HepG2 (cell line): Measurements from ENCODE around the gene PPM1H. TPM values are rescaled to one million over a fixed set of nuclear protein-coding genes. Genes with fewer than 3 reads are reported as not detected.

Source experiments
- ADNP ChIP-seq: sonication (generic); formaldehyde crosslinking; IDR thresholded peaks from 2 replicates; pipeline ENCODE4 v1.4.0; 2020; ENCODE audit warnings: missing genetic modification reagents
- ARNT2 ChIP-seq: sonication (generic); formaldehyde crosslinking; IDR thresholded peaks from 2 replicates; pipeline ENCODE4 v1.8.0; 2022; ENCODE audit warnings: mild to moderate bottlenecking, low read depth, missing genetic modification reagents, moderate library complexity
- FOXA1 ChIP-seq, 2 experiments: fragments of 450-650 bp in 1 of 2; sonication (generic) in 1 of 2; formaldehyde crosslinking in 1 of 2; IDR thresholded peaks; 2 replicates each; pipeline versions ENCODE4 v1.4.0 to v1.6.1; 2016 to 2020; ENCODE audit warnings: missing genetic modification reagents in 1 of 2
- ISL2 ChIP-seq: sonication (generic); formaldehyde crosslinking; IDR thresholded peaks from 2 replicates; pipeline ENCODE4 v1.5.0; 2020; ENCODE audit warnings: missing genetic modification reagents
- PAX8 ChIP-seq: sonication (generic); formaldehyde crosslinking; IDR thresholded peaks from 2 replicates; pipeline ENCODE4 v1.8.0; 2022; ENCODE audit warnings: mild to moderate bottlenecking, missing genetic modification reagents, borderline replicate concordance
- POLR2A ChIP-seq, 2 experiments: IDR thresholded peaks; 2 replicates each; pipeline ENCODE4 v1.6.1; 2011; ENCODE audit warnings: low read depth in 2 of 2, low read length in 2 of 2, mild to moderate bottlenecking in 1 of 2, moderate library complexity in 1 of 2; ENCODE audit not compliant: insufficient read depth in 1 of 2
- RFXAP ChIP-seq: sonication (generic); formaldehyde crosslinking; IDR thresholded peaks from 2 replicates; pipeline ENCODE4 v1.4.0; 2020; ENCODE audit warnings: missing genetic modification reagents, borderline replicate concordance
- SOX6 ChIP-seq, 2 experiments: fragments of 450-650 bp in 1 of 2; sonication (generic) in 1 of 2; formaldehyde crosslinking in 1 of 2; IDR thresholded peaks; 2 replicates each; pipeline versions ENCODE4 v1.4.0 to v1.6.1; 2017 to 2020; ENCODE audit warnings: antibody characterized with exemption in 1 of 2, mild to moderate bottlenecking in 1 of 2, missing genetic modification reagents in 1 of 2
- SRSF4 ChIP-seq: fragments of 200-400 bp; formaldehyde crosslinking; IDR thresholded peaks from one replicate; pipeline ENCODE4 v1.6.1; 2018; ENCODE audit warnings: mild to moderate bottlenecking, low read depth, low read length, moderate library complexity; ENCODE audit not compliant: poor library complexity, severe bottlenecking
- ZMYM4 ChIP-seq: sonication (generic); formaldehyde crosslinking; IDR thresholded peaks from 2 replicates; pipeline ENCODE4 v1.8.1; 2023; ENCODE audit warnings: mild to moderate bottlenecking, missing genetic modification reagents
- ZNF883 ChIP-seq: sonication (generic); formaldehyde crosslinking; IDR thresholded peaks from 2 replicates; pipeline ENCODE4 v1.5.1; 2020; ENCODE audit warnings: mild to moderate bottlenecking, missing genetic modification reagents; ENCODE audit errors: not compliant biosample characterization
- polyA plus RNA-seq, 8 experiments: library from polyadenylated mRNA; depleted of rRNA in 3 of 8; stranded (reverse) in 7 of 8; unstranded in 1 of 8; fragments of >200 nt; fragmentation: Illumina TruSeq in 4 of 8; extraction: Trizol in 4 of 8; gene quantifications; 2 replicates each; pipeline versions ENCODE4 v1.2.1 to v1.2.3, GENCODE V29; 2011 to 2016; ENCODE audit warnings: low read depth in 4 of 8, missing spikeins in 1 of 8, mixed read lengths in 1 of 8; ENCODE audit not compliant: insufficient read depth in 1 of 8
- total RNA-seq, 5 experiments: library from RNA; depleted of rRNA; stranded (reverse); fragments of >200 nt; fragmentation: Illumina TruSeq; extraction: Trizol; gene quantifications; 2 replicates each; pipeline ENCODE4 v1.2.3, GENCODE V29; 2016; ENCODE audit warnings: low read depth in 1 of 5
- TF ChIP-seq, protein P1 (sequence below): sonication (generic); formaldehyde crosslinking; IDR thresholded peaks from 2 replicates; pipeline ENCODE4 v1.5.0; 2020; ENCODE audit warnings: missing genetic modification reagents
- TF ChIP-seq, protein P2 (sequence below): sonication (generic); formaldehyde crosslinking; IDR thresholded peaks from 2 replicates; pipeline ENCODE4 v1.5.1; 2020; ENCODE audit warnings: mild to moderate bottlenecking, missing genetic modification reagents, moderate library complexity
- TF ChIP-seq, protein P3 (sequence below): sonication (generic); formaldehyde crosslinking; IDR thresholded peaks from 2 replicates; pipeline ENCODE4 v1.4.0; 2020; ENCODE audit warnings: missing genetic modification reagents
- TF ChIP-seq, protein P4 (sequence below): sonication (generic); formaldehyde crosslinking; IDR thresholded peaks from 2 replicates; pipeline ENCODE4 v1.8.0; 2022; ENCODE audit warnings: missing genetic modification reagents, mild to moderate bottlenecking, inconsistent platforms, borderline replicate concordance
- TF ChIP-seq, protein P5 (sequence below): sonication (generic); formaldehyde crosslinking; IDR thresholded peaks from 2 replicates; pipeline ENCODE4 v1.4.0; 2020; ENCODE audit warnings: mild to moderate bottlenecking, missing genetic modification reagents
- TF ChIP-seq, protein P6 (sequence below): sonication (generic); formaldehyde crosslinking; IDR thresholded peaks from 2 replicates; pipeline ENCODE4 v1.8.0; 2022; ENCODE audit warnings: missing genetic modification reagents, mild to moderate bottlenecking, moderate library complexity, borderline replicate concordance
- TF ChIP-seq, protein P7 (sequence below): sonication (generic); formaldehyde crosslinking; IDR thresholded peaks from 2 replicates; pipeline ENCODE4 v1.4.0; 2020; ENCODE audit warnings: mild to moderate bottlenecking, missing genetic modification reagents

PPM1H gene
- total and polyA plus RNA-seq, 2 of the 13 experiments (the other 11 are each of a cell fraction or from before 2014, with no cell fraction given) = 29.1 to 38.1 TPM

DNA sequence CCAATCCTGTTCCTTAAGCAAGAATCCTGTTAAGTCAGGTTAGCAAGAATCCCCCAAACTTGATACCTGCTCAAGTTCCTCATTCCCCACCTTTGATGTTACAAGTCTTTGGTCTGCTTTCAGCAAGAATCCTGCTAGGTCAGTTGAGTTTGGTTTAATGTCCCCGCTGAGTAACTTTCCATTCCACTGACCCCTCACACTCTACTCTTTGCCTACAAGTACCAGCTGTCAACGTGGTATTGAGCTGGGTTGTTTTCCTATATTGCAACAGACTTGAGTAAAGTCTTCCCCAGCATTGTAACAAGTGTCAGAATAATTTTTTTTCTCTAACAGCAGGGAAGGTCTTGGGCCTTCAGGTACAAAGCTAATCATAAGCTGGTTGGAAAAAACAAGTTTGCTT is 6.3 kb downstream of the PPM1H start (continued):
- TF ChIP-seq, protein P1, sequence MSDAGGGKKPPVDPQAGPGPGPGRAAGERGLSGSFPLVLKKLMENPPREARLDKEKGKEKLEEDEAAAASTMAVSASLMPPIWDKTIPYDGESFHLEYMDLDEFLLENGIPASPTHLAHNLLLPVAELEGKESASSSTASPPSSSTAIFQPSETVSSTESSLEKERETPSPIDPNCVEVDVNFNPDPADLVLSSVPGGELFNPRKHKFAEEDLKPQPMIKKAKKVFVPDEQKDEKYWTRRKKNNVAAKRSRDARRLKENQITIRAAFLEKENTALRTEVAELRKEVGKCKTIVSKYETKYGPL (CRISPR knock-in tag) = no peak
- TF ChIP-seq, protein P2, sequence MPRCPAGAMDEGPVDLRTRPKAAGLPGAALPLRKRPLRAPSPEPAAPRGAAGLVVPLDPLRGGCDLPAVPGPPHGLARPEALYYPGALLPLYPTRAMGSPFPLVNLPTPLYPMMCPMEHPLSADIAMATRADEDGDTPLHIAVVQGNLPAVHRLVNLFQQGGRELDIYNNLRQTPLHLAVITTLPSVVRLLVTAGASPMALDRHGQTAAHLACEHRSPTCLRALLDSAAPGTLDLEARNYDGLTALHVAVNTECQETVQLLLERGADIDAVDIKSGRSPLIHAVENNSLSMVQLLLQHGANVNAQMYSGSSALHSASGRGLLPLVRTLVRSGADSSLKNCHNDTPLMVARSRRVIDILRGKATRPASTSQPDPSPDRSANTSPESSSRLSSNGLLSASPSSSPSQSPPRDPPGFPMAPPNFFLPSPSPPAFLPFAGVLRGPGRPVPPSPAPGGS (CRISPR knock-in tag) = no peak
- TF ChIP-seq, protein P3, sequence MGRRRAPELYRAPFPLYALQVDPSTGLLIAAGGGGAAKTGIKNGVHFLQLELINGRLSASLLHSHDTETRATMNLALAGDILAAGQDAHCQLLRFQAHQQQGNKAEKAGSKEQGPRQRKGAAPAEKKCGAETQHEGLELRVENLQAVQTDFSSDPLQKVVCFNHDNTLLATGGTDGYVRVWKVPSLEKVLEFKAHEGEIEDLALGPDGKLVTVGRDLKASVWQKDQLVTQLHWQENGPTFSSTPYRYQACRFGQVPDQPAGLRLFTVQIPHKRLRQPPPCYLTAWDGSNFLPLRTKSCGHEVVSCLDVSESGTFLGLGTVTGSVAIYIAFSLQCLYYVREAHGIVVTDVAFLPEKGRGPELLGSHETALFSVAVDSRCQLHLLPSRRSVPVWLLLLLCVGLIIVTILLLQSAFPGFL = no peak
- TF ChIP-seq SOX6 (IDR thresholded peaks at IDR 0.05) (no peak), SOX6 (CRISPR knock-in tag; IDR thresholded peaks at IDR 0.05) (peak; percentile 55), ISL2 (CRISPR knock-in tag) (no peak), FOXA1 (IDR thresholded peaks at IDR 0.05) (no peak), FOXA1 (CRISPR knock-in tag; IDR thresholded peaks at IDR 0.05) (peak; percentile 57; the same call in 1 of the 2 replicates), RFXAP (CRISPR knock-in tag) (no peak), ZNF883 (no peak), POLR2A (IDR thresholded peaks at IDR 0.05; ENCODE audit: insufficient read depth in 1 of 2, low read depth in 2 of 2, low read length in 2 of 2) (no peak), SRSF4 (no peak), PAX8 (CRISPR knock-in tag) (no peak), ZMYM4 (CRISPR knock-in tag) (peak; percentile 77), ARNT2 (CRISPR knock-in tag) (no peak), ADNP (CRISPR knock-in tag) (no peak)
- TF ChIP-seq, protein P4, sequence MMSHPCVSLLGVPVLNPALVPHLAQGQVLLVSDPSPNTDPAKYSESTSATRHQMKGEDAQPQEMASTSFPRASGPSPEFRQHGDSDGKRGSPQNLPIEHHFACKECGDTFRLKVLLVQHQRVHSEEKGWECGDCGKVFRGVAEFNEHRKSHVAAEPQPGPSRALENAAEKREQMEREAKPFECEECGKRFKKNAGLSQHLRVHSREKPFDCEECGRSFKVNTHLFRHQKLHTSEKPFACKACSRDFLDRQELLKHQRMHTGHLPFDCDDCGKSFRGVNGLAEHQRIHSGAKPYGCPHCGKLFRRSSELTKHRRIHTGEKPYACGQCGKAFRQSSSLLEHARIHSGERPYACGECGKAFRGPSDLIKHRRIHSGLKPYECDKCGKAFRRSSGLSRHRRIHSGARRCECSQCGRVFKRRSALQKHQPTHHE (CRISPR knock-in tag) = no peak
- TF ChIP-seq, protein P5, sequence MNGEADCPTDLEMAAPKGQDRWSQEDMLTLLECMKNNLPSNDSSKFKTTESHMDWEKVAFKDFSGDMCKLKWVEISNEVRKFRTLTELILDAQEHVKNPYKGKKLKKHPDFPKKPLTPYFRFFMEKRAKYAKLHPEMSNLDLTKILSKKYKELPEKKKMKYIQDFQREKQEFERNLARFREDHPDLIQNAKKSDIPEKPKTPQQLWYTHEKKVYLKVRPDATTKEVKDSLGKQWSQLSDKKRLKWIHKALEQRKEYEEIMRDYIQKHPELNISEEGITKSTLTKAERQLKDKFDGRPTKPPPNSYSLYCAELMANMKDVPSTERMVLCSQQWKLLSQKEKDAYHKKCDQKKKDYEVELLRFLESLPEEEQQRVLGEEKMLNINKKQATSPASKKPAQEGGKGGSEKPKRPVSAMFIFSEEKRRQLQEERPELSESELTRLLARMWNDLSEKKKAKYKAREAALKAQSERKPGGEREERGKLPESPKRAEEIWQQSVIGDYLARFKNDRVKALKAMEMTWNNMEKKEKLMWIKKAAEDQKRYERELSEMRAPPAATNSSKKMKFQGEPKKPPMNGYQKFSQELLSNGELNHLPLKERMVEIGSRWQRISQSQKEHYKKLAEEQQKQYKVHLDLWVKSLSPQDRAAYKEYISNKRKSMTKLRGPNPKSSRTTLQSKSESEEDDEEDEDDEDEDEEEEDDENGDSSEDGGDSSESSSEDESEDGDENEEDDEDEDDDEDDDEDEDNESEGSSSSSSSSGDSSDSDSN (CRISPR knock-in tag) = no peak
- TF ChIP-seq, protein P6, sequence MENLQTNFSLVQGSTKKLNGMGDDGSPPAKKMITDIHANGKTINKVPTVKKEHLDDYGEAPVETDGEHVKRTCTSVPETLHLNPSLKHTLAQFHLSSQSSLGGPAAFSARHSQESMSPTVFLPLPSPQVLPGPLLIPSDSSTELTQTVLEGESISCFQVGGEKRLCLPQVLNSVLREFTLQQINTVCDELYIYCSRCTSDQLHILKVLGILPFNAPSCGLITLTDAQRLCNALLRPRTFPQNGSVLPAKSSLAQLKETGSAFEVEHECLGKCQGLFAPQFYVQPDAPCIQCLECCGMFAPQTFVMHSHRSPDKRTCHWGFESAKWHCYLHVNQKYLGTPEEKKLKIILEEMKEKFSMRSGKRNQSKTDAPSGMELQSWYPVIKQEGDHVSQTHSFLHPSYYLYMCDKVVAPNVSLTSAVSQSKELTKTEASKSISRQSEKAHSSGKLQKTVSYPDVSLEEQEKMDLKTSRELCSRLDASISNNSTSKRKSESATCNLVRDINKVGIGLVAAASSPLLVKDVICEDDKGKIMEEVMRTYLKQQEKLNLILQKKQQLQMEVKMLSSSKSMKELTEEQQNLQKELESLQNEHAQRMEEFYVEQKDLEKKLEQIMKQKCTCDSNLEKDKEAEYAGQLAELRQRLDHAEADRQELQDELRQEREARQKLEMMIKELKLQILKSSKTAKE (CRISPR knock-in tag) = no peak
- TF ChIP-seq, protein P7, sequence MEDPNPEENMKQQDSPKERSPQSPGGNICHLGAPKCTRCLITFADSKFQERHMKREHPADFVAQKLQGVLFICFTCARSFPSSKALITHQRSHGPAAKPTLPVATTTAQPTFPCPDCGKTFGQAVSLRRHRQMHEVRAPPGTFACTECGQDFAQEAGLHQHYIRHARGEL (CRISPR knock-in tag) = no peak
